ENCODE results near the gene TMEM221. TPM values are rescaled to one million over a fixed set of nuclear protein-coding genes. Genes with fewer than 3 reads are reported as not detected.

The TMEM221 gene
- total and polyA plus RNA-seq, 9 of the 15 experiments (the other 6 are each of a cell fraction or from before 2014, with no cell fraction given), result 0.06 to 0.35 TPM; not detected in 7

GRCh38 chr19:17394891-17395415, 53.5 kb downstream of the TMEM221 start (continued):
- no peak for TF ChIP-seq PREB (CRISPR knock-in tag; IDR thresholded peaks at IDR 0.05)
- TF ChIP-seq MEIS2 (IDR thresholded peaks at IDR 0.05; ENCODE audit: partially characterized antibody), result no peak
- no peak for TF ChIP-seq C11orf30 (IDR thresholded peaks at IDR 0.05; ENCODE audit: low read depth)
- TF ChIP-seq ASH1L (IDR thresholded peaks at IDR 0.05; ENCODE audit: borderline replicate concordance, low read depth, partially characterized antibody), result no peak
- TF ChIP-seq ZNF77 (CRISPR knock-in tag; IDR thresholded peaks at IDR 0.05), result no peak
- TF ChIP-seq, protein P1, sequence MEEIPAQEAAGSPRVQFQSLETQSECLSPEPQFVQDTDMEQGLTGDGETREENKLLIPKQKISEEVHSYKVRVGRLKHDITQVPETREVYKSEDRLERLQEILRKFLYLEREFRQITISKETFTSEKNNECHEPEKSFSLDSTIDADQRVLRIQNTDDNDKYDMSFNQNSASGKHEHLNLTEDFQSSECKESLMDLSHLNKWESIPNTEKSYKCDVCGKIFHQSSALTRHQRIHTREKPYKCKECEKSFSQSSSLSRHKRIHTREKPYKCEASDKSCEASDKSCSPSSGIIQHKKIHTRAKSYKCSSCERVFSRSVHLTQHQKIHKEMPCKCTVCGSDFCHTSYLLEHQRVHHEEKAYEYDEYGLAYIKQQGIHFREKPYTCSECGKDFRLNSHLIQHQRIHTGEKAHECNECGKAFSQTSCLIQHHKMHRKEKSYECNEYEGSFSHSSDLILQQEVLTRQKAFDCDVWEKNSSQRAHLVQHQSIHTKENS (CRISPR knock-in tag; IDR thresholded peaks at IDR 0.05), result no peak
- TF ChIP-seq DIDO1 (tag; IDR thresholded peaks at IDR 0.05; ENCODE audit: low read depth), result 0 out of 2 replicates have a peak, but pooled peaks have one; percentile 34
- TF ChIP-seq ZNF23 (CRISPR knock-in tag; IDR thresholded peaks at IDR 0.05), result no peak
- TF ChIP-seq ZNF75A (CRISPR knock-in tag; IDR thresholded peaks at IDR 0.05), result no peak
- no peak for TF ChIP-seq ZBTB7A (IDR thresholded peaks at IDR 0.05; ENCODE audit: borderline replicate concordance, control insufficient read depth, low read depth, low read length)
- TF ChIP-seq ZNF347 (CRISPR knock-in tag; IDR thresholded peaks at IDR 0.05; ENCODE audit: low read depth), result no peak
- TF ChIP-seq MAFK (IDR thresholded peaks at IDR 0.05; ENCODE audit: low read length), result no peak
- TF ChIP-seq ZNF639 (CRISPR knock-in tag; conservative IDR thresholded peaks at IDR 0.05 in 1 of 2, IDR thresholded peaks at IDR 0.05 in 1 of 2), result no peak
- no peak for TF ChIP-seq POLR2AphosphoS2 (IDR thresholded peaks at IDR 0.05; ENCODE audit: low read length)
- TF ChIP-seq SMC3 (conservative IDR thresholded peaks at IDR 0.05; ENCODE audit: insufficient read depth, low read depth, low read length), result peak; percentile 83
- TF ChIP-seq SIN3A (IDR thresholded peaks at IDR 0.05; ENCODE audit: borderline replicate concordance in 2 of 2, control insufficient read depth in 1 of 2, low read depth in 2 of 2, low read length in 2 of 2), result no peak
- TF ChIP-seq ZNF766 (CRISPR knock-in tag; conservative IDR thresholded peaks at IDR 0.05), result no peak
- peak; percentile 66; the same call in 1 of the 2 replicates for TF ChIP-seq EHMT2 (IDR thresholded peaks at IDR 0.05)
- TF ChIP-seq WHSC1 (IDR thresholded peaks at IDR 0.05; ENCODE audit: low read length), result no peak
- TF ChIP-seq FOXJ3 (CRISPR knock-in tag; IDR thresholded peaks at IDR 0.05), result no peak
- TF ChIP-seq, protein P2, sequence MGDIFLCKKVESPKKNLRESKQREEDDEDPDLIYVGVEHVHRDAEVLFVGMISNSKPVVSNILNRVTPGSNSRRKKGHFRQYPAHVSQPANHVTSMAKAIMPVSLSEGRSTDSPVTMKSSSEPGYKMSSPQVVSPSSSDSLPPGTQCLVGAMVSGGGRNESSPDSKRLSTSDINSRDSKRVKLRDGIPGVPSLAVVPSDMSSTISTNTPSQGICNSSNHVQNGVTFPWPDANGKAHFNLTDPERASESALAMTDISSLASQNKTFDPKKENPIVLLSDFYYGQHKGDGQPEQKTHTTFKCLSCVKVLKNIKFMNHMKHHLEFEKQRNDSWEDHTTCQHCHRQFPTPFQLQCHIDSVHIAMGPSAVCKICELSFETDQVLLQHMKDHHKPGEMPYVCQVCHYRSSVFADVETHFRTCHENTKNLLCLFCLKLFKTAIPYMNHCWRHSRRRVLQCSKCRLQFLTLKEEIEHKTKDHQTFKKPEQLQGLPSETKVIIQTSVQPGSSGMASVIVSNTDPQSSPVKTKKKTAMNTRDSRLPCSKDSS (IDR thresholded peaks at IDR 0.05; ENCODE audit: low read depth, partially characterized antibody), result no peak
- TF ChIP-seq, protein P3, sequence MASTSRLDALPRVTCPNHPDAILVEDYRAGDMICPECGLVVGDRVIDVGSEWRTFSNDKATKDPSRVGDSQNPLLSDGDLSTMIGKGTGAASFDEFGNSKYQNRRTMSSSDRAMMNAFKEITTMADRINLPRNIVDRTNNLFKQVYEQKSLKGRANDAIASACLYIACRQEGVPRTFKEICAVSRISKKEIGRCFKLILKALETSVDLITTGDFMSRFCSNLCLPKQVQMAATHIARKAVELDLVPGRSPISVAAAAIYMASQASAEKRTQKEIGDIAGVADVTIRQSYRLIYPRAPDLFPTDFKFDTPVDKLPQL (IDR thresholded peaks at IDR 0.05; ENCODE audit: extremely low read depth, insufficient read length), result no peak
- peak; percentile 76 for TF ChIP-seq PHF20 (IDR thresholded peaks at IDR 0.05; ENCODE audit: partially characterized antibody)
- peak; percentile 53 for TF ChIP-seq NUFIP1 (IDR thresholded peaks at IDR 0.05; ENCODE audit: partially characterized antibody)

Data from K562 (cell line).